Measurements from ENCODE around the gene AUNIP.

The AUNIP gene

GRCh38 chr1:25907601-25908000 is 48.3 kb upstream of the AUNIP start:
- Histone ChIP-seq H3K4me2 (ENCODE audit: insufficient read depth, low read length) (no peak overlapping the region), H3K4me3 (ENCODE audit: low read depth in 1 of 2, low read length in 2 of 2) (no peak overlapping the region), H2AFZ (ENCODE audit: low read depth, low read length) (peak overlapping the region; percentile 67; the same call in 1 of the 2 replicates), H3K9me3 (ENCODE audit: insufficient read depth, low read length, severe bottlenecking) (no peaks in the 10 kb centered on the region), H3K79me2 (ENCODE audit: insufficient read depth, low read length) (peaks cover 35% of the 10 kb centered on the region), H3K9ac (ENCODE audit: low read depth, low read length) (no peak overlapping the region), H4K20me1 (ENCODE audit: insufficient read depth, low read length) (peaks cover 25% of the 10 kb centered on the region), H3K4me1 (ENCODE audit: insufficient read depth, low read length) (peaks cover 32% of the 10 kb centered on the region), H3K27me3 (ENCODE audit: insufficient read depth, low read length, poor library complexity) (no peaks in the 10 kb centered on the region), H3K36me3 (ENCODE audit: insufficient read depth, low read length) (peaks cover 30% of the 10 kb centered on the region), H3K27ac (ENCODE audit: low read length) (no peak overlapping the region)
- no peak for DNase-seq
- TF ChIP-seq CTCF (IDR thresholded peaks at IDR 0.05; ENCODE audit: borderline replicate concordance, extremely low read depth, low read length, poor library complexity, severe bottlenecking), result no peak
- TF ChIP-seq EZH2 (IDR thresholded peaks at IDR 0.05; ENCODE audit: borderline replicate concordance, low read depth, low read length, severe bottlenecking), result no peak
- no peak for ATAC-seq (ENCODE audit: insufficient read depth, low read depth)

GRCh38 chr1:25906644-25907300 is 47.5 kb upstream of the AUNIP start:
- Histone ChIP-seq H3K9ac (ENCODE audit: low read depth, low read length) (peak overlapping the region; percentile 99), H3K27me3 (ENCODE audit: insufficient read depth, low read length, poor library complexity) (no peaks in the 10 kb centered on the region), H3K27ac (ENCODE audit: low read length) (peak overlapping the region; percentile 65), H3K79me2 (ENCODE audit: insufficient read depth, low read length) (peaks cover 43% of the 10 kb centered on the region), H3K4me3 (ENCODE audit: low read depth in 1 of 2, low read length in 2 of 2) (peak overlapping the region; percentile 77 to 87; a peak in 3 of 4 replicates), H3K4me1 (ENCODE audit: insufficient read depth, low read length) (peaks cover 39% of the 10 kb centered on the region), H3K36me3 (ENCODE audit: insufficient read depth, low read length) (peaks cover 38% of the 10 kb centered on the region), H3K9me3 (ENCODE audit: insufficient read depth, low read length, severe bottlenecking) (no peaks in the 10 kb centered on the region), H3K4me2 (ENCODE audit: insufficient read depth, low read length) (peak overlapping the region; percentile 70), H2AFZ (ENCODE audit: low read depth, low read length) (peak overlapping the region; percentile 67), H4K20me1 (ENCODE audit: insufficient read depth, low read length) (peaks cover 33% of the 10 kb centered on the region)
- ATAC-seq (ENCODE audit: insufficient read depth, low read depth), result no peak
- no peak for TF ChIP-seq CTCF (IDR thresholded peaks at IDR 0.05; ENCODE audit: borderline replicate concordance, extremely low read depth, low read length, poor library complexity, severe bottlenecking)
- TF ChIP-seq EZH2 (IDR thresholded peaks at IDR 0.05; ENCODE audit: borderline replicate concordance, low read depth, low read length, severe bottlenecking), result no peak
- DNase-seq, result no peak

- peak; percentile 96 for DNase-seq
- no peaks in the 10 kb centered on the region for H3K27me3 ChIP-seq (ENCODE audit: insufficient read depth, low read length, poor library complexity)
- peaks cover 47% of the 10 kb centered on the region for H3K36me3 ChIP-seq (ENCODE audit: insufficient read depth, low read length)
- peak within 1 kb of the TSS; percentile 99 for H3K9ac ChIP-seq (ENCODE audit: low read depth, low read length)
- TF ChIP-seq CTCF (IDR thresholded peaks at IDR 0.05; ENCODE audit: borderline replicate concordance, extremely low read depth, low read length, poor library complexity, severe bottlenecking), result peak; percentile 14
- TF ChIP-seq EZH2 (IDR thresholded peaks at IDR 0.05; ENCODE audit: borderline replicate concordance, low read depth, low read length, severe bottlenecking), result no peak
- peak within 1 kb of the TSS; percentile 67 for H2AFZ ChIP-seq (ENCODE audit: low read depth, low read length)
- H3K4me2 ChIP-seq (ENCODE audit: insufficient read depth, low read length), result peak within 1 kb of the TSS; percentile 70
- H4K20me1 ChIP-seq (ENCODE audit: insufficient read depth, low read length), result peaks cover 41% of the 10 kb centered on the region
- peak; percentile 79 for ATAC-seq (ENCODE audit: insufficient read depth, low read depth)
- peaks cover 45% of the 10 kb centered on the region for H3K4me1 ChIP-seq (ENCODE audit: insufficient read depth, low read length)
- peak within 1 kb of the TSS; percentile 97 for H3K27ac ChIP-seq (ENCODE audit: low read length)
- H3K79me2 ChIP-seq (ENCODE audit: insufficient read depth, low read length), result peaks cover 51% of the 10 kb centered on the region
- H3K9me3 ChIP-seq (ENCODE audit: insufficient read depth, low read length, severe bottlenecking), result no peaks in the 10 kb centered on the region
- H3K4me3 ChIP-seq (ENCODE audit: low read depth in 1 of 2, low read length in 2 of 2), result peak within 1 kb of the TSS; percentile 77 to 87
These were observed 46.7 kb upstream of the AUNIP start, which contains the start of gene STMN1 for GRCh38 chr1:25905680-25906643. TSS of gene STMN1 (minus strand) at chr1:25906419. CDS start at chr1:25904676, 1,743 bp downstream.
